Hematopoietic multipotent progenitor cell treated with erythropoietin and hydrocortisone succinate and interleukin-3 and kit ligand, for 4 days (in vitro differentiated cells): ENCODE data around the gene ALKBH8.
A peak's percentile ranks its signal among the peaks of the same experiment; 100 is the strongest.
"Not testable (repeated sequence)": the region's sequence is repeated elsewhere in the genome, so short reads cannot be mapped to it uniquely, and the experiment has no call there.

ENCODE experiments used
- DNase-seq: peaks from one replicate; pipeline ENCODE4 v3.0.0-alpha.2; 2015

The ALKBH8 gene

DNA sequence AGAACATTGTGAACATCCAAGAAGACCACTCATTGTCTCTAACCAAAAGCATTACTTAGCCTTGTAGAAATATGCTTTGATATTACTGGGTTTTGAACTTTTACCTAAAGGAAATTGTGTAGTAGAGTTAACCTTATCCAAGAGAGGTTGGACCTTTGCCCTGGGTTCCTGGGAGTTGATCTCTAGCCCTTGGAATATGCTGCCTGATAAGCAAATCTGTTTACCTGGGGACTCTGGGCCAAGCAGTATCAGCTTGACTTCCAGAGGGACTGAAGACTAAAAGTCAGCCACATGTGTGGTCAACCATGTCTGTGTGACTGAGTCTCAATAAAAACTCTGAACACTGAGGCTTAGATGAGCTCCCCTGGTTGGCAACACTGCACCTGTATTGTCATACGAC lies 63.8 kb downstream of the ALKBH8 start:
- no peak for DNase-seq

DNA sequence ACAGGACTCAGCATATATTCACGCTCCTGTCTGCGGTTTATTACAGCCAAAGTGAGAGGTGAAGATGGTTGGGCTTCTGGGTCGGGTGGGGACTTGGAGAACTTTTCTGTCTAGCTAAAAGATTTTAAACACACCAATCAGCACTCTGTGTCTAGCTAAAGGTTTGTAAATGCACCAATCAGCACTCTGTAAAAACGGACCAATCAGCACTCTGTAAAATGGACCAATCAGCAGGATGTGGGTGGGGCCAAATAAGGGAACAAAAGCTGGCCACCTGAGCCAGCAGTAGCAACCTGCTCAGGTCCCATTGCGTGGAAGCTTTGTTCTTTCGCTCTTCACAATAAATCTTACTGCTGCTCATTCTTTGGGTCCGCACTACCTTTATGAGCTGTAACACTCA lies 68.2 kb downstream of the ALKBH8 start:
- DNase-seq = not testable (repeated sequence)

DNA sequence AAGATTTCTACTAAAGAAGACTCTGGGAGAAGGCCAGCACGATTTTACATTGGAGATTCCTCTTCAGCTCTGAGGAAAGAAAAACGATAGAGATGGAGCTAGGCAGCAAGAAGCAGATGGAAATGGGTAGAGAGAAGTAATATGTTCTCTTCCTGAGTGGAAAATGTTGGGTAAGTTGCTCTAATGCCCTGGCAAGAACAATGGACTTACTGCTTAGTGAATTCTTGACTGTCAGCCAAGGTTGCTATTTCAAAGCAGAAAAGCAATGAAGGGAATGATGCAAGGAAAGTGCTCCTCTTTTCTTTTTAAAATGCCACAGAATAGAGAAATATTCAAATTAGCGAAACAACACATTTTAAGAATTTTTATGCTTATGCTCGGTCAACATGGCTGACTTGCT lies 69.5 kb downstream of the ALKBH8 start:
- no peak for DNase-seq

DNA sequence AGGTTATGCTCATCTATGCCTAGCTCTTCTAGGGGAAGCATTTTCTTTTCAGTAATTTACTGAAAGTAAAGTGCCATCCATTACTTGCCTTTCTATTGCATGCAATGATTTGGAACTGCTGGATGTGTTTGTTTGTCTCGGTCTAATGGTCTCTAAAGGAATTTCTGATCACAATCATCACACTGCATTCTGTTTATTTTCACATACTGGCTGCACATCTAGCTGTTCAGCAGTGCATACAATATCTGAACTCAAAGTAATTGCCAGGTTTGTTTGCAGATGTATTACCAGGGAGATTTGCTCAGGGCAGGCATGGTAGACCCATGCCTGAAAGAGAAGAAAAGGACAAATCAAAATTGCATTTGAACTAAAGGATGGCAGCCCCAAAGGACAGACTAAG lies 71.5 kb downstream of the ALKBH8 start:
- DNase-seq = no peak

DNA sequence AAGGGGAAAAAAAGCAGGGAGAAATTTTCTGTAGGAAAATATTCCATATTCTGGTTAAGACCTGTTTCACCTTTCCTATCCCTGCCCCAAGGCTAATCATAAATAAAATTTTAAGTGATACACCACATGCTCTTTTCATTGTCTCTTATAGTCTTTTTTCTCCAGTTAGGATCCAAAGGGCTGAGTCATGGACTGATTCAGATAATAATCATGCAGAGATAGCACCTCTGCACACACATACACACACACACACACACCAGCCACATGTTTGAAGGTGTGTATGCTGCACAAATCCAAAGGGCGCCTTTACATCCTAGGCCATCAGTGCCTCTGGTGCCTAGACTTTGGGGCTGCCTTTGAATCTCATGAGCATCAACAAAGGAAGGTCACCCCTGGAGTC lies 72.4 kb downstream of the ALKBH8 start:
- no peak for DNase-seq

DNA sequence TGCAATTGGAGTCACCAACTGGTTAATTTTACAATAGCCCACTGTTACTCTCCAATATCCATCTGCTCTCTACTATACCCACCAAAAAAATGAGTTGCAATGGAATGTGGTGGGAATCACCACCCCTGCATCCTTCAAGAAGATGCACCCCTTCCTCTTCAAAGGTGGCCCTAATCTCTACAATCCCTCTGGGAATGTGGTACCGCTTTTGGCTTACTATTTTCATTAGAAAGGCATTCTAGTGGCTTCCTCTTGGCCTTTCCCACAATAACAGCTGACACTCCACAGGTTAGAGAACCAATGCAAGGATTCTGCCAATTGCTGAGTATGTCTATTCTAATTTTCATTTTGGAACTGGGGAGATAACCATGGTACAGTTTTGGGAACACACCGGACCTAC lies 74.7 kb downstream of the ALKBH8 start:
- DNase-seq = no peak

DNA sequence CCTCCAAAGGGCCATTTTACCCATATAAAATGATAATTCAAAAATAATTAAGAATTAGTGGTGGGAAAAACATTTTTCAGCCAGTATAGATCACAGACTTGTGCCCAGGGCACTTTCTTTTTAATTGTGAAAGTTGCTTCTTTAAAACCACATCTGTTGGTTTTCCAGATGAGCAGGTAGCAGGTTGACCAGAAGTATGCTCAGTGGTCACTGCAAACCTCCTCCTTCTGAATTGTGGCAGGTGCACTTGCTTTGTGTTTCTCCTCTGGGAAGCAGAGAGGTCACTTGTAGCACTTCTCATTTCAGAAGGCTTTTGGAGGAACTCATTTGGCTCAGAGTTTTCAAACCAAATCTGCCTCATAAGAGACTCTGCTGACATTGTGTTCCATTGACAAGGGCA lies 83.3 kb downstream of the ALKBH8 start:
- DNase-seq = no peak

DNA sequence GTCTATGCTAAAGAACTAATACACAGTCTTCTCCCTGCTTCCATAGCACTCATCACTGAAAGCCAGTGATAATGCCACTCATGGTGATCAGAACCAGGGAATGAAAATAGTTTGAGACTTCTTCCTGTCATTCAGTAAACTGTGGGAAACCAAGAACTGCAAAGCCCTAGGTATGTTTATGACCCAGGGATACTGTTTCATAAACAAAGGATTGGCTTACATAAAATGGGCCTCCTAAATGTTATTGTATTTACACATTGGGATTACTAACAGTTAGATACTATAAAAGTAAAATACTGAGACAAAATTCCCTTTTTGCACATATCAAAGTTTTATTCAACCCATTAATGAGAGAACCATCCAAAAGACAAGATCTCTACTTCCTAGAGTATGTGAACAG lies 86.6 kb downstream of the ALKBH8 start:
- DNase-seq = no peak

DNA sequence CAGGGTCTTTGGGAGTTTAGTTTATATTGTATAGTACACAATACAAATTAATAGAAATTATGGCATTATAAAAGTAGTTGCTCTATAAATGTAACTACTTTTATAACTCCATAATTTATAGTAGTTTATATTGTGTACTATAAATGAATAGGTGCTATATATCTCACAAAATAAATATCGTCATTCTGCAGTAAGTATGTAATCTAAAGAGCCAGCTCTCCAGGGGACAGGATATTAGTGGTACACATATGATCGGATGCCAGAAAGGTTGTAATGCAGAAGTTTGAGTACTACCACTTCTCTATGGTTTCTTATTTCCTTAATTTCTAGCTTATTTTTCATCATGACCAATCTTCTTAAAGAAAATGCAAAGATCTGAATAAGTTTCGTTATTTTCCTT lies 87.7 kb downstream of the ALKBH8 start:
- no peak for DNase-seq

DNA sequence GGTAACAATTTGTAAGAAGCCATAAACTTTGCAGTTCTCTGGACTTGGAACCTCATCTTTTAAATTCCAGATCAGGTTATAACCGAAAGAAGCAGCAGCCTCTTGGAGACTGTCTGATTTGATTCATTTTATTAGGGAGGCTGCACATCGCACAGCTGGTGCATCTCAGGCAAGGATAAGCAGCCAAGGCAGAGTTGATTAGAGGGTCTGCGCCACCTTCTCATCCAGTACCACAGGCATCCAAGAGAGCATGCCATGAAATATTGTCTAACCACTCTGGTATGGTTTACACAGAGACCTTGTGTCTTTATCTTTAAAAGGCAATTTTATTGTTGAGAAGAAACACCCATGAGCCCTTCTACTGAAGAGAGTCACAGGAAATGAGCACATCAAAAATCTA lies 91.7 kb downstream of the ALKBH8 start:
- DNase-seq = no peak

DNA sequence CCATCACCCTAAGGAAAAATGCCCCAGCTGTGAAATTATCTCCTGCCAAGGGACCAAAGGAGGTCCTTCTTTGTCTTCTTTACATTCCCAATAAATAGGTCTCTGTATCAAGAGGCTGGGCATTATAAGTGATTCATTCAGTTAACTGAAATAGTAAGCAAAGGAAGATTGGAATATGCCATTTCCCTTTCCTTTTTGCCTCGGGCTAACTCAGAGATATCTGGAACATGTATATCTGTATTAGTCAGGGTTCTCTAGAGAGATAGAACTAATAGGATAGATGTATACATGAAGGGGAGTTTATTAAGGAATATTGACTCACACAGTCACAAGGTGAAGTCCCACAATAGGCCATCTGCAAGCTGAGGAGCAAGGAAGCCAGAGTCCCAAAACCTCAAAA lies 92.6 kb downstream of the ALKBH8 start:
- DNase-seq = no peak

DNA sequence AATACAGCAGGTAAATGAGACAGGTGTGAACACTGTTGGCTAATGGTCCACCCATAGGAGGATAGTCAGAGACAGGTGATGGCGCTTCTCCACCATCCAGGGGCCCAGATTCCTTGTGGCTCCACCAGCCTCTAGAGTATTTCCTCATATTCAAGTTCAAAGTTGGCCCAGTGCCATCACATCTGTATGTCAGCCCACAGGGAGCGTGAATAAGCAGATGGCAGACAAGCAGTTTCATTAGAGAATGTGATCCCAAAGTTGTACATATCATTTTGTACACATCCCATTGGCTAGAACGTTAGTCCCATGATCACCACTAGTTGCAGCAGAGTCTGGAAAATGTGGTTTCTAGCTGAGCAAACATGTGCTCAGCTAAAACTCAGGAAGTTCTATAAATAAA lies 96.9 kb downstream of the ALKBH8 start:
- DNase-seq = peak; percentile 67

DNA sequence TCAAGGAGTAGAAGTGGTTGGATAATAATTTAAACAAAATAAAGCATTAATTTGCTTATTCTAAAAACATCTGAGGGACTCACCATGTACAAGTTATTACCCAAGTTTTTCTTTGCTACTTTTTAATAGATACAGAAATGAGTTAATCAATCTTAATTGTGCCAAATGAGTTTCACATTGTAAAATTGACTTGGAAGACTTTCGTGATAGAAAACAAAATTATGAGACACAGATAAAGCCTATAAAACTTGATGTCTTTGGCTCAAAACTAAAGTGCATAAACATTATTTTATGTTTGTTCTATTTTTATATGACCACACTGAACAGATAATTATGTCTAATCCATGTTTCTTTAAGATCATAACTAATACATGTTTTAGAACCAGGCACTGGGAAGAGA lies 97.8 kb downstream of the ALKBH8 start:
- DNase-seq = no peak

DNA sequence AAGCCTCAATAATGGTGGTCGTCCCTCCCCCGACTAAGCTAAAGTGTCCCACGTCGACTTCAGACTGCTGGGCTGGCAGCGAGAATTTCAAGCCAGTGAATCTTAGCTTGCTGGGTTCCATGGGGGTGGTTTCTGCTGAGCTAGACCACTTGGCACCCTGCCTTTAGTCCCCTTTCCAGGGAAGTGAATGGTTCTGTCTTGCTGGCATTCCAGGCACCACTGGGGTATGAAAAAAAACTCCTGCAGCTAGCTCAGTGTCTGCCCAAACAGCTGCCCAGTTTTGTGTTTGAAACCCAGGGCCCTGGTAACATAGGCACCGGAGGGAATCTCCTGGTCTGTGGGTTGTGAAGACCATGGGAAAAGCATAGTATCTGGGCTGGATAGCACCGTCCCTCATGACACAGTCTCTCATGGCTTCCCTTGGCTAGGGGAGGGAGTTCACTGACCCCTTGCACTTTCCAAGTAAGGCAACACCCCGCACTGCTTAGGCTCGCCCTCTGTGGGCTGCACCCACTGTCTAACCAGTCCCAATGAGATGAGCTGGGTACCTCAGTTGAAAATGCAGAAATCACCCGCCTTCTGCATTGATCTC lies 99.2 kb downstream of the ALKBH8 start:
- DNase-seq = not testable (repeated sequence)

DNA sequence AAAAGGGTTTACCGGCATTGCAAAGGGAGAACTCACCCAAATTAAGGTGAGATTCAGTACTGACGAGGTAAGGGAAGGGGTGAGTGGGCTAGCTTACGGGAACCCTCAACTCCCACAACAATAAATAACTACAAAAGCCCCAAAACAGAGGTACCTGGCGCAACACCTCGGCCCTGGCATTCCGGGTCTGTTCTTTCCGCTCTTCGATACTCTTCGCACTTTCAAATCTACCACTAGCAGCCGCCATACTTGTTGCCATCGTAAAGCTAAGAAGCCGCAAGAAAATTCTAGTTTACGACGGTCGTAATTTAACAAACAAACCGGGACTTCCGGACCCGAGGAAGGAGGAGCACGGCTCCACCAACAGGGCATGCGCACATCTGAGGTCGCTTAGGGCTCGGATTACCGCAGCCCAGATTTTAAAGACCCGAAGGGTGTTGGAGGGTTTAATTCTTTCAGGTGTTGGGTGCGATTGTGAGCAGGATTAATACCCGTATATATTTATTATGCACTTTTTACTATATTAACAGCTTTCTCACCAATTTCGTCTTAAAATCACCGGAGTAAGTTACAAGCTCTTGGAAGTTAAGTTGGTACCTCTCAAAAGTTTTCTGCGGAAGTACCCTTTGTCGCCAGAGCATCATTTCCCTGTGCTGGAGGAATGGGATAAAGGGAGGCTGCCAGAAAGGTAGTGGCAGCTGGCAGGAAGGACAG lies 107.8 kb downstream of the ALKBH8 start, which contains the start of gene CWF19L2:
TSS of gene CWF19L2 (minus strand) at position 268 of the 714 bp plus-strand sequence. CDS start at position 259, 9 bp downstream.
- peak; percentile 98 for DNase-seq

DNA sequence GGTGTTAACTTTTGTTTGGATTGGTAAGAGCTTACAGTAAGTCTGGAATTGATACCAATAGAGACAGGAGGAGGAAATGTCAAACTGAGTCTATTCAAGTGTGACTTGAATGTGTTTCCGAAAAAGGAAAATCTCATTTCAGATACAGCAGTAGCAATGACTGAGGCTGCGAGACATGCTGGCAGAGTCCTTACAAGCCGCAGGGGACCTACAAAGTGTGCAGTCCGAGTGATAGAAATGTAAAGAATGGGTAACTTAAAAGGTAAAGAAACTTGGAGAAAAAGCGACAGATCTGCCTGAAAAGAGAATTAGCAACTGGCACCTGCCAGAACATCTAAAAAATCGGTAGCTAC lies 108.4 kb downstream of the ALKBH8 start:
- DNase-seq = peak; percentile 49

DNA sequence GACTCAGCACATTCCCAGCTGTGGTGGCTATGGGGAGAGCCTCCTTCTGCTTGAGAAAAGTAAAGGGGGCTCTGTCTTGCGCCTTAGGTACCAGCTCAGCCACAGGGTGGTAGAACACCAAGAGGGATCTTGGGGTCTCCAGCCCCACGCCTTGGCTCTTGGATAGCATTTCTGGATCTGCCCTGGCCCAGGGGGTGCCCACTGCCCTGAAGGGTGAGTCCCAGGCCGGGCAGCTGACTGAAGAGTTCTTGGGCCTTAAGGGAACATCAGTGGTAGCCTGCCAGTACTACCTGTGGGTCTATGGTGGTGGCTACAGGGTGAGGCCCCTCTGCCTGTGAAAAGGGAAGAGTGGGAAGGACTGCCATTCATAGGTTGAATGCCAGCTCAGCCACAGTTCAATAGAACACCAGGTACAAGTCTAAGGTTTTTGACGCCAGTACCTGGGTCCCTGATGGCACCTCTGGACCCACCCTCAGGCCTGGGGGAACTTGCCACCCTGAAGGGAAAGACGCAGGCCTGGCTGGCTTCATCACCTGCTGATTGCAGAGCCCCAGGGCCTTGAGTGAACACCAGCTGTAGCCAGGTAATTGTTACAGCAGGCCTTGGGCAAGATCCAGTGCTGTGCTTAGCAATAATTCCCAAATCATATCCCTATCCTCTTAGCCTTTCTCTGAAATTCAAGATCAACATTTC lies 111.8 kb downstream of the ALKBH8 start:
- DNase-seq = no peak
